Heart right ventricle (tissue), 16 donors: ENCODE results near the gene MRPL20. TPM values are rescaled to one million over a fixed set of nuclear protein-coding genes. Genes with fewer than 3 reads are reported as not detected.
"Not testable (repeated sequence)": the region's sequence is repeated elsewhere in the genome, so short reads cannot be mapped to it uniquely, and the experiment has no call there.

Experiments
- ATAC-seq, 8 donors: fragments of 200-7000 bp; cut with Tn5 transposase; one replicate each; pipeline ENCODE4 v1.9.1; 2020; ENCODE audit warnings: mild to moderate bottlenecking in 8 of 8, moderate library complexity in 8 of 8, moderate number of reproducible peaks in 1 of 8
- DNase-seq, 2 donors: peaks; one replicate each; pipeline ENCODE4 v3.0.0-alpha.2; 2020
- H3K27ac ChIP-seq, 10 donors: fragments of 200-600 bp; sonication (generic) in 2 of 10; one replicate each; pipeline versions ENCODE4 v1.5.0 to v1.8.0; 2020 to 2022; ENCODE audit warnings: mild to moderate bottlenecking in 3 of 10
- H3K27me3 ChIP-seq, 7 donors: fragments of 200-600 bp; one replicate each; pipeline ENCODE4 v1.8.0; 2021 to 2022; ENCODE audit warnings: mild to moderate bottlenecking in 2 of 7
- H3K36me3 ChIP-seq, 9 donors: fragments of 200-600 bp; sonication (generic) in 1 of 9; one replicate each; pipeline versions ENCODE4 v1.5.0 to v1.8.0; 2020 to 2022; ENCODE audit warnings: mild to moderate bottlenecking in 2 of 9
- H3K4me1 ChIP-seq, 9 donors: fragments of 200-600 bp; sonication (generic) in 1 of 9; one replicate each; pipeline versions ENCODE4 v1.5.0 to v1.8.0; 2020 to 2022; ENCODE audit warnings: mild to moderate bottlenecking in 4 of 9
- H3K4me3 ChIP-seq, 10 donors: fragments of 200-600 bp; sonication (generic) in 2 of 10; one replicate each; pipeline versions ENCODE4 v1.5.0 to v1.8.0; 2020 to 2022; ENCODE audit warnings: mild to moderate bottlenecking in 7 of 10, moderate library complexity in 2 of 10
- H3K9me3 ChIP-seq, 11 donors: fragments of 200-600 bp in 10 of 11; sonication (generic) in 2 of 11; one replicate each; pipeline versions ENCODE4 v1.5.0 to v1.8.0; 2013 to 2022; ENCODE audit warnings: mild to moderate bottlenecking in 2 of 11, control low read depth in 1 of 11, moderate library complexity in 1 of 11
- WGBS, 2 donors: extraction: QIAGEN DNeasy Blood & Tissue Kit; methylation state at CpG; one replicate each; pipeline ENCODE4 v1.1.7; 2013; ENCODE audit warnings: inconsistent platforms in 1 of 2; 5-methylcytosine and 5-hydroxymethylcytosine counted together
- intact Hi-C, 10 donors: fragments of 100-400 bp; cut with DNase I; formaldehyde crosslinking; loops; one replicate each; pipeline versions ENCODE4 v1.11.1 to v1.14.2; 2022
- polyA plus RNA-seq, 2 donors: library from polyadenylated mRNA; stranded (reverse); fragments of 200-250 nt; gene quantifications; one replicate each; pipeline ENCODE4 v1.2.3, GENCODE V29; 2013
- total RNA-seq, 10 donors: library from RNA; stranded (reverse); fragmentation: NEBNext Ultra II Directional in 3 of 10; extraction: Animal tissue kit (Norgen Biotek cat#: 25700) in 3 of 10; gene quantifications; one replicate each; pipeline versions ENCODE4 v1.2.1 to v1.2.4, GENCODE V29; 2021 to 2023
- TF ChIP-seq, protein P1 (sequence below), 9 donors: fragments of 200-600 bp; sonication (generic) in 2 of 9; IDR thresholded peaks; one replicate each; pipeline versions ENCODE4 v1.5.0 to v1.8.0; 2021 to 2022; ENCODE audit warnings: antibody characterized with exemption in 9 of 9, mild to moderate bottlenecking in 5 of 9, moderate library complexity in 1 of 9
- donor health status: Arrhythmogenic right ventricular cardiomyopathy.
- donor health status: ischemic (EF 13 %, LVEDD 7.1; RV severe dilation, severe dysfunction).
- donor health status: healthy with polysubstance abuse.
- donor health status: DM: no; HTN: yes; CAD: no.
- donor health status: DM: no; HTN: no; CAD: no.
- donor health status: ischemic (EF 25% LVEDD 6.9; RV normal size, moderate dysfunction).
- donor health status: ischemic (EF 25% LVEDD 5.7; RV mildly dilated, moderate dysfunction).
- donor health status: healthy.
- donor health status: DM: yes; HTN: yes; CAD: no.
- donor health status: Ischemic cardiomyopathy.
- donor health status: ischemic (EF 35%, LVEDD 5.7; RV mildly dilated, moderate dysfunction).
- donor health status: nonischemic (EF 11% LVEDD 7.7; RV severe dilation, severe dysfunction).
- donor health status: DM: yes; HTN: yes; CAD: no.
- donor health status: PGD.
- donor health status: ischemic (EF 29% LVEDD 5.4; RV normal size, mild dysfunction).
- donor health status: nonischemic (EF 23%, LVEDD 6.1; RV moderate dilation, normal function).

The MRPL20 gene
- total and polyA plus RNA-seq, 12 donors, result 116 to 224 (median 132) TPM

GRCh38 chr1:1415751-1416150 is 8.7 kb upstream of the MRPL20 start:
- no peak overlapping the region for H3K4me3 ChIP-seq
- 64 to 74% methylated on average over 13 of the region's 13 CpGs for WGBS, 2 donors
- TF ChIP-seq, protein P1, sequence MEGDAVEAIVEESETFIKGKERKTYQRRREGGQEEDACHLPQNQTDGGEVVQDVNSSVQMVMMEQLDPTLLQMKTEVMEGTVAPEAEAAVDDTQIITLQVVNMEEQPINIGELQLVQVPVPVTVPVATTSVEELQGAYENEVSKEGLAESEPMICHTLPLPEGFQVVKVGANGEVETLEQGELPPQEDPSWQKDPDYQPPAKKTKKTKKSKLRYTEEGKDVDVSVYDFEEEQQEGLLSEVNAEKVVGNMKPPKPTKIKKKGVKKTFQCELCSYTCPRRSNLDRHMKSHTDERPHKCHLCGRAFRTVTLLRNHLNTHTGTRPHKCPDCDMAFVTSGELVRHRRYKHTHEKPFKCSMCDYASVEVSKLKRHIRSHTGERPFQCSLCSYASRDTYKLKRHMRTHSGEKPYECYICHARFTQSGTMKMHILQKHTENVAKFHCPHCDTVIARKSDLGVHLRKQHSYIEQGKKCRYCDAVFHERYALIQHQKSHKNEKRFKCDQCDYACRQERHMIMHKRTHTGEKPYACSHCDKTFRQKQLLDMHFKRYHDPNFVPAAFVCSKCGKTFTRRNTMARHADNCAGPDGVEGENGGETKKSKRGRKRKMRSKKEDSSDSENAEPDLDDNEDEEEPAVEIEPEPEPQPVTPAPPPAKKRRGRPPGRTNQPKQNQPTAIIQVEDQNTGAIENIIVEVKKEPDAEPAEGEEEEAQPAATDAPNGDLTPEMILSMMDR (IDR thresholded peaks at IDR 0.05), result no peak
- ATAC-seq (no peak), DNase-seq (no peak)
- H3K27ac ChIP-seq, result no peak overlapping the region
- H3K27me3 ChIP-seq, result peaks cover 0 to 2% (median 0%) of the 10 kb centered on the region in 7 donors
- intact Hi-C loops, result no loop called here
- peaks cover 0 to 10% (median 3%) of the 10 kb centered on the region in 9 donors for H3K4me1 ChIP-seq
- H3K36me3 ChIP-seq, result no peaks in the 10 kb centered on the region
- peaks cover 0 to 10% (median 0%) of the 10 kb centered on the region in 11 donors for H3K9me3 ChIP-seq

GRCh38 chr1:1412311-1412902 is 5.3 kb upstream of the MRPL20 start:
- DNase-seq, ATAC-seq, H3K27me3 ChIP-seq, H3K36me3 ChIP-seq, H3K9me3 ChIP-seq, H3K27ac ChIP-seq, H3K4me3 ChIP-seq, intact Hi-C loops: not testable (repeated sequence)
- H3K4me1 ChIP-seq, result peaks cover 0 to 21% (median 16%) of the 10 kb centered on the region in 9 donors
- 96 to 98% methylated on average over 11 of the region's 11 CpGs for WGBS, 2 donors

DNA sequence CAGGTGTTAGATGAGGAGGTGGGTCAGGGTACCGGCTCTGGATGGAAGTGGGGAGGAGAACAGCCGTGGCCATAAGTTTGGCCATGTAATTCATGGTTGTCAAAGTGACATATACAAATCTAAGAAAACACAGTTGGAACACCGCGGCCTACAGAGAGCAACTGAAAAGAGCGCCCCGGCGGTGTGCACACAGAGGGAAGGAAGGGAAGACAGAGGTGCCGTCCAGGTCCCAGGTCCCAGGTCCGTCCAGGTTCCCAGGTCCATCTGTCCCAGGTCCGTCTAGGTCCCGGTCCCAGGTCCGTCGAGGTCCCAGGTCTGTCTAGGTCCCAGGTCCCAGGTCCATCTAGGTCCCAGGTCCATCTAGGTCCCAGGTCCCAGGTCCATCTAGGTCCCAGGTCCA is 4.5 kb upstream of the MRPL20 start:
- no peak for ATAC-seq
- Histone ChIP-seq H3K4me1 (peaks cover 0 to 22% (median 17%) of the 10 kb centered on the region in 9 donors), H3K9me3 (peaks cover 0 to 10% (median 0%) of the 10 kb centered on the region in 11 donors), H3K27ac (no peak overlapping the region), H3K27me3 (no peaks in the 10 kb centered on the region), H3K36me3 (no peaks in the 10 kb centered on the region), H3K4me3 (no peak overlapping the region)
- no peak for DNase-seq
- TF ChIP-seq, protein P1 (IDR thresholded peaks at IDR 0.05), result no peak
- WGBS, 2 donors, result 89 to 94% methylated on average over 11 to 13 of the region's 13 CpGs
- intact Hi-C loops, result no loop called here

DNA sequence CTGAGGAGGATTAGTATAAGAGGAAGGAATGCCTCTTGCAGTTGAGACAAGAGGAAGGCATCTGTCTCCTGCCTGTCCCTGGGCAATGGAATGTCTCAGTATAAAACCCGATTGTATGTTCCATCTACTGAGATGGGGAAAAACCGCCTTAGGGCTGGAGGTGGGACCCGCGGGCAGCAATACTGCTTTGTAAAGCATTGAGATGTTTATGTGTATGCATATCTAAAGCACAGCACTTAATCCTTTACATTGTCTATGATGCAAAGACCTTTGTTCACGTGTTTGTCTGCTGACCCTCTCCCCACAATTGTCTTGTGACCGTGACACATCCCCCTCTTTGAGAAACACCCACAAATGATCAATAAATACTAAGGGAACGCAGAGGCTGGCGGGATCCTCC is 3.1 kb upstream of the MRPL20 start:
- 58 to 68% methylated on average over 8 of the region's 8 CpGs for WGBS, 2 donors
- H3K27me3 ChIP-seq, DNase-seq, intact Hi-C loops, ATAC-seq, H3K27ac ChIP-seq, H3K9me3 ChIP-seq, H3K4me3 ChIP-seq: not testable (repeated sequence)
- peaks cover 0 to 36% (median 31%) of the 10 kb centered on the region in 9 donors for H3K4me1 ChIP-seq
- peaks cover 0 to 11% (median 5%) of the 10 kb centered on the region in 9 donors for H3K36me3 ChIP-seq

DNA sequence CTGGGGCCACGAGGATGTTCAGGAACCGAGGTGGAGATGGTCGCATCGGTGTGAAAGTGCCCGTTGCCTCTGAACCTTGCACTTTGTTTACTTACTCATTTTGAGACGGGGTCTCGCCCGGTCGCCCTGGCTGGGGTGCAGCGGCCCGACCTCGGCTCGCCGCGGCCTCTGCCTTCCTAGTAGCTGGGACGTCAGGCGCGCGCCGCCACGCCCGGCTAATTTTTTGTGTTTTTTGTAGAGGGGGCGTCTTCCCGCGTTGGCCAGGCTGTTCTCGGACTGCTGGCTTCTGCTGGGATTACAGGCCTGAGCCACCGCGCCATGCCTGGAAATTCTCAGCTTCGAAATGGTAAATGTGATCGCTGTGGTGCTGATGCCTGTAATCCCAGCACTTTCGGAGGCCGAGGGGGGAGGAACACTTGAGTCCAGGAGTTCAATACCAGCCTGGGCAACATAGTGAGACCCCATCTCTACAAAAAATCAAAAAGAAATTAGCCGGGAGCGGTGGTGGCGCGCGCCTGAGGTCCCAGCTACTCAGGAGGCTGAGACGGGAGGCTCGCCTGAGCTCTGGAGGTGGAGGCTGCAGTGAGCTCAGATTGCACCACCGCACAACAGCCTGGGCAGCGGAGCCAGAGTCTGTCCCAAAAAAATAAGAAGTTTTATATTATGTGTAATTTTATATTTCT is 684 bp upstream of the MRPL20 start:
- ATAC-seq, result peak in 1 of 8 donors; percentile 9
- H3K27ac ChIP-seq, result peak overlapping the region; percentile 70 to 94 (median 88)
- H3K27me3 ChIP-seq, result no peaks in the 10 kb centered on the region
- peaks cover 0 to 36% (median 29%) of the 10 kb centered on the region in 9 donors for H3K36me3 ChIP-seq
- TF ChIP-seq, protein P1 (IDR thresholded peaks at IDR 0.05), result no peak
- intact Hi-C loops, result loop anchor here in 4 of 10 donors (1.0 to 10.0 kb wide), 4 partner anchors 27 to 97 kb away; partner anchors contain the start of genes AURKAIP1 (in 1 of the 4) and VWA1 (in 1 of the 4)
- peak overlapping the region; percentile 69 to 99 (median 93) for H3K4me3 ChIP-seq
- peaks cover 0 to 7% (median 0%) of the 10 kb centered on the region in 11 donors for H3K9me3 ChIP-seq
- 9 to 10% methylated on average over 40 to 41 of the region's 41 CpGs for WGBS, 2 donors
- no peak for DNase-seq
- peaks cover 0 to 46% (median 32%) of the 10 kb centered on the region in 9 donors for H3K4me1 ChIP-seq
